AG04450 (cell line): ENCODE measurements around the gene LANCL2. TPM values are rescaled to one million over a fixed set of nuclear protein-coding genes. Genes with fewer than 3 reads are reported as not detected.

Experiments
- CTCF ChIA-PET: fragments of 300-600, 350-600 bp; formaldehyde crosslinking; extraction: SDS; loops from one replicate; lab custom pipeline; 2022; ENCODE audit warnings: antibody characterized with exemption, inconsistent platforms; lab: Charles Lee
- POLR2A ChIA-PET: fragments of 350-600 bp; formaldehyde crosslinking; extraction: SDS; loops from one replicate; lab custom pipeline; 2021; ENCODE audit warnings: antibody characterized with exemption, inconsistent platforms; lab: Yijun Ruan, JAX
- DNase-seq: peaks from one replicate; pipeline ENCODE4 v3.0.0-alpha.2; 2011; ENCODE audit warnings: low read depth, low spot score
- H3K27ac ChIP-seq: one replicate; pipeline ENCODE4 v1.5.1; 2012; ENCODE audit warnings: low read depth, low read length, control low read depth
- H3K27me3 ChIP-seq: one replicate; pipeline ENCODE4 v1.6.0; 2012; ENCODE audit warnings: low read length; ENCODE audit not compliant: control insufficient read depth, insufficient read depth
- H3K4me3 ChIP-seq: 2 replicates; pipeline ENCODE4 v1.5.1; 2011; ENCODE audit warnings: mild to moderate bottlenecking, low read depth, low read length, control low read depth
- H3K9me3 ChIP-seq: 2 replicates; pipeline ENCODE4 v1.5.1; 2012; ENCODE audit warnings: low read length; ENCODE audit not compliant: control insufficient read depth, insufficient read depth
- CTCF ChIP-seq: IDR thresholded peaks from 2 replicates; pipeline ENCODE4 v1.5.1; 2011; ENCODE audit warnings: low read depth, low read length, control low read depth, inconsistent platforms
- polyA plus RNA-seq: library from polyadenylated mRNA; depleted of rRNA; stranded (reverse); fragments of >200 nt; gene quantifications from 2 replicates; pipeline ENCODE4 v1.2.3, GENCODE V29; 2011

The LANCL2 gene
- polyA plus RNA-seq, 1 experiment: 16.9 TPM

GRCh38 chr7:55361560-55361959 lies 3.6 kb upstream of the LANCL2 start:
- CTCF ChIA-PET: no interaction called here

GRCh38 chr7:55362927-55363326 lies 2.2 kb upstream of the LANCL2 start:
- no peak for TF ChIP-seq CTCF
- Histone ChIP-seq H3K27me3 (peaks cover 15% of the 10 kb centered on the region), H3K4me3 (no peak overlapping the region), H3K9me3 (no peaks in the 10 kb centered on the region; the same call in 1 of the 2 replicates), H3K27ac (no peak overlapping the region)
- ChIA-PET CTCF (no interaction called here), POLR2A (no interaction called here)
- no peak for DNase-seq

More at GRCh38 chr7:55361560-55361959, 3.6 kb upstream of the LANCL2 start:
- POLR2A ChIA-PET: no interaction called here
- DNase-seq: no peak
- Histone ChIP-seq H3K27me3 (peaks cover 20% of the 10 kb centered on the region), H3K9me3 (no peaks in the 10 kb centered on the region; the same call in 1 of the 2 replicates), H3K4me3 (no peak overlapping the region), H3K27ac (no peak overlapping the region)
- TF ChIP-seq CTCF: no peak

GRCh38 chr7:55363386-55364170 lies 1.6 kb upstream of the LANCL2 start:
- no peak for TF ChIP-seq CTCF
- CTCF ChIA-PET: interaction anchor here (1.0 to 1.4 kb wide), 2 partner anchors 52 to 83 kb away, joined by 3 to 5 read pairs; no protein-coding TSS in a partner anchor
- POLR2A ChIA-PET: no interaction called here
- Histone ChIP-seq H3K4me3 (no peak overlapping the region), H3K27me3 (peaks cover 12% of the 10 kb centered on the region), H3K9me3 (no peaks in the 10 kb centered on the region; the same call in 1 of the 2 replicates), H3K27ac (no peak overlapping the region)
- DNase-seq: no peak

- H3K27me3 ChIP-seq: no peaks in the 10 kb centered on the region
- POLR2A ChIA-PET: interaction anchor here (0.6 to 1.5 kb wide), 10 partner anchors 9 to 607 kb away, joined by 3 to 14 read pairs (median 6); partner anchors contain the start of gene SEC61G
- TF ChIP-seq CTCF: peak; percentile 28
Observed at GRCh38 chr7:55365675-55366460, 731 bp downstream of the LANCL2 start.

More at GRCh38 chr7:55365675-55366460, 731 bp downstream of the LANCL2 start:
- Histone ChIP-seq H3K27ac (peak overlapping the region; percentile 97), H3K4me3 (peak overlapping the region; percentile 97), H3K9me3 (no peaks in the 10 kb centered on the region; the same call in 1 of the 2 replicates)
- DNase-seq: peak; percentile 92
- CTCF ChIA-PET: interaction anchor here (1.1 to 1.2 kb wide), 2 partner anchors 9 to 50 kb away, joined by 3 to 4 read pairs; no protein-coding TSS in a partner anchor
